WTC11 (cell line): ENCODE results near the gene TBC1D12. TPM values are rescaled to one million over a fixed set of nuclear protein-coding genes. Genes with fewer than 3 reads are reported as not detected.

Experiments used
- ATAC-seq: fragments of 200-7000 bp; cut with Tn5 transposase; 2 replicates; pipeline ENCODE4 v1.10.0; 2021; ENCODE audit warnings: mild to moderate bottlenecking, moderate library complexity
- CTCF ChIA-PET: fragments of 300-600 bp; sonication (Branson Sonifier 250); formaldehyde crosslinking; loops from one replicate; lab custom pipeline; 2021; ENCODE audit warnings: antibody characterized with exemption; lab: Charles Lee
- POLR2A ChIA-PET: fragments of 350-600 bp; sonication (Branson Sonifier 250); formaldehyde crosslinking; loops from one replicate; lab custom pipeline; 2021; ENCODE audit warnings: antibody characterized with exemption; lab: Charles Lee
- DNase-seq: peaks from one replicate; pipeline ENCODE4 v3.0.0; 2021; ENCODE audit warnings: low spot score
- H3K27ac Mint-ChIP-seq: 2 replicates; pipeline ENCODE4 v1.8.0; 2021; ENCODE audit warnings: mixed read lengths
- H3K27me3 Mint-ChIP-seq: 2 replicates; pipeline ENCODE4 v1.8.0; 2021; ENCODE audit warnings: low read depth, mild to moderate bottlenecking, moderate library complexity, mixed read lengths
- H3K36me3 Mint-ChIP-seq: 2 replicates; pipeline ENCODE4 v1.8.0; 2021; ENCODE audit warnings: mixed read lengths
- H3K4me1 Mint-ChIP-seq: 2 replicates; pipeline ENCODE4 v1.8.0; 2022; ENCODE audit warnings: mixed read lengths
- H3K4me3 Mint-ChIP-seq: 2 replicates; pipeline ENCODE4 v1.8.0; 2021; ENCODE audit warnings: mild to moderate bottlenecking, moderate library complexity, mixed read lengths
- H3K9me3 Mint-ChIP-seq: 2 replicates; pipeline ENCODE4 v1.8.0; 2021; ENCODE audit warnings: mixed read lengths
- ATF1 ChIP-seq: sonication (generic); formaldehyde crosslinking; IDR thresholded peaks from 2 replicates; pipeline ENCODE4 v1.8.1; 2023; ENCODE audit warnings: mild to moderate bottlenecking, moderate library complexity, missing genetic modification reagents
- HMGA2 ChIP-seq: fragments of 250-450 bp; sonication (Bioruptor Pico); IDR thresholded peaks from 2 replicates; pipeline ENCODE4 v1.4.0; 2021; ENCODE audit warnings: mild to moderate bottlenecking, moderate library complexity
- JUN ChIP-seq: sonication (generic); formaldehyde crosslinking; IDR thresholded peaks from 2 replicates; pipeline ENCODE4 v1.8.0; 2023; ENCODE audit warnings: mild to moderate bottlenecking, missing genetic modification reagents
- SMAD4 ChIP-seq: sonication (generic); formaldehyde crosslinking; IDR thresholded peaks from 2 replicates; pipeline ENCODE4 v1.8.0; 2022; ENCODE audit warnings: mild to moderate bottlenecking, missing genetic modification reagents
- SOX15 ChIP-seq: fragments of 250-450 bp; sonication (Bioruptor Pico); IDR thresholded peaks from 2 replicates; pipeline ENCODE4 v1.9.0; 2021; ENCODE audit warnings: mild to moderate bottlenecking
- TCF7 ChIP-seq: sonication (generic); formaldehyde crosslinking; IDR thresholded peaks from 2 replicates; pipeline ENCODE4 v1.8.0; 2022; ENCODE audit warnings: mild to moderate bottlenecking, low read depth, missing genetic modification reagents, moderate library complexity
- ZBTB21 ChIP-seq: sonication (generic); formaldehyde crosslinking; IDR thresholded peaks from 2 replicates; pipeline ENCODE4 v1.8.1; 2023; ENCODE audit warnings: mild to moderate bottlenecking, missing genetic modification reagents, borderline replicate concordance
- ZNF121 ChIP-seq: sonication (generic); formaldehyde crosslinking; IDR thresholded peaks from 2 replicates; pipeline ENCODE4 v1.8.0; 2023; ENCODE audit warnings: missing genetic modification reagents
- total RNA-seq: library from RNA; stranded (reverse); gene quantifications from 3 replicates; pipeline ENCODE4 v1.2.3, GENCODE V29; 2021
- TF ChIP-seq, protein P1 (sequence below): sonication (generic); formaldehyde crosslinking; conservative IDR thresholded peaks from 2 replicates; pipeline ENCODE4 v1.8.1; 2023; ENCODE audit warnings: mild to moderate bottlenecking, low read depth, missing genetic modification reagents, moderate library complexity
- TF ChIP-seq, protein P2 (sequence below): sonication (generic); formaldehyde crosslinking; IDR thresholded peaks from 2 replicates; pipeline ENCODE4 v1.8.1; 2022; ENCODE audit warnings: low read depth, missing genetic modification reagents, borderline replicate concordance
- TF ChIP-seq, protein P3 (sequence below): sonication (generic); formaldehyde crosslinking; IDR thresholded peaks from 2 replicates; pipeline ENCODE4 v1.8.1; 2023; ENCODE audit warnings: mild to moderate bottlenecking, missing genetic modification reagents
- TF ChIP-seq, protein P4 (sequence below): fragments of 250-450 bp; sonication (Bioruptor Pico); IDR thresholded peaks from 2 replicates; pipeline ENCODE4 v2.1.2; 2022; ENCODE audit warnings: mild to moderate bottlenecking, moderate library complexity
- TF ChIP-seq, protein P5 (sequence below): sonication (generic); formaldehyde crosslinking; IDR thresholded peaks from 2 replicates; pipeline ENCODE4 v1.8.0; 2022; ENCODE audit warnings: missing genetic modification reagents
- TF ChIP-seq, protein P6 (sequence below): fragments of 200-600 bp; IDR thresholded peaks from 2 replicates; pipeline ENCODE4 v1.8.0; 2022; ENCODE audit warnings: antibody characterized with exemption
- TF ChIP-seq, protein P7 (sequence below): sonication (generic); formaldehyde crosslinking; IDR thresholded peaks from 2 replicates; pipeline ENCODE4 v1.8.1; 2022; ENCODE audit warnings: mild to moderate bottlenecking, moderate library complexity, missing genetic modification reagents
- TF ChIP-seq, protein P8 (sequence below): fragments of 250-450 bp; sonication (Bioruptor Pico); IDR thresholded peaks from 2 replicates; pipeline ENCODE4 v1.9.0; 2021; ENCODE audit warnings: mild to moderate bottlenecking
- TF ChIP-seq, protein P9 (sequence below): sonication (generic); formaldehyde crosslinking; IDR thresholded peaks from 2 replicates; pipeline ENCODE4 v1.8.0; 2022; ENCODE audit warnings: mild to moderate bottlenecking, missing genetic modification reagents

The TBC1D12 gene
- total RNA-seq, 1 experiment from 2014 or later = 2.2 TPM

DNA sequence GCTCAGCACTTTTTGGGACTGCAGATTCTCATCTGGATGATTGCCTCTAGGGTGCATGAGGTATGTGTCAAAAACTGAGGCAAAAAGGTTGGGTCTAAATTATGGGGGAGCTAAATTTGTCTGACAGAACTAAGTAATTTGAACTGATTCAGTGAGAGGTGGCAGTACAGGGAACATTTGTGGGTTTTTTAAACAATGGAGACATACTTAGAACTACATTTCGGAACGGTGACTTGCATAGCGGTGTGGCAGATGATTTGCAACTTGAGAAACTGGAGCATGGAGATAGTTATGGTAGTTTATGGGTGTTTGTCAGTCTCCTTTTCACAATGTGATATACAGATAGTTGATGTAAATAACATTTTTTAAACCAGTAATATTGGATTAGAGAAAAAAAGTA, 14.6 kb downstream of the TBC1D12 start:
- TF ChIP-seq SMAD4 (CRISPR knock-in tag) (no peak), SOX15 (CRISPR knock-in tag) (no peak), HMGA2 (CRISPR knock-in tag) (no peak), ZBTB21 (CRISPR knock-in tag) (no peak), TCF7 (no peak), JUN (CRISPR knock-in tag) (no peak), ATF1 (CRISPR knock-in tag) (no peak), ZNF121 (CRISPR knock-in tag) (no peak)
- TF ChIP-seq, protein P1, sequence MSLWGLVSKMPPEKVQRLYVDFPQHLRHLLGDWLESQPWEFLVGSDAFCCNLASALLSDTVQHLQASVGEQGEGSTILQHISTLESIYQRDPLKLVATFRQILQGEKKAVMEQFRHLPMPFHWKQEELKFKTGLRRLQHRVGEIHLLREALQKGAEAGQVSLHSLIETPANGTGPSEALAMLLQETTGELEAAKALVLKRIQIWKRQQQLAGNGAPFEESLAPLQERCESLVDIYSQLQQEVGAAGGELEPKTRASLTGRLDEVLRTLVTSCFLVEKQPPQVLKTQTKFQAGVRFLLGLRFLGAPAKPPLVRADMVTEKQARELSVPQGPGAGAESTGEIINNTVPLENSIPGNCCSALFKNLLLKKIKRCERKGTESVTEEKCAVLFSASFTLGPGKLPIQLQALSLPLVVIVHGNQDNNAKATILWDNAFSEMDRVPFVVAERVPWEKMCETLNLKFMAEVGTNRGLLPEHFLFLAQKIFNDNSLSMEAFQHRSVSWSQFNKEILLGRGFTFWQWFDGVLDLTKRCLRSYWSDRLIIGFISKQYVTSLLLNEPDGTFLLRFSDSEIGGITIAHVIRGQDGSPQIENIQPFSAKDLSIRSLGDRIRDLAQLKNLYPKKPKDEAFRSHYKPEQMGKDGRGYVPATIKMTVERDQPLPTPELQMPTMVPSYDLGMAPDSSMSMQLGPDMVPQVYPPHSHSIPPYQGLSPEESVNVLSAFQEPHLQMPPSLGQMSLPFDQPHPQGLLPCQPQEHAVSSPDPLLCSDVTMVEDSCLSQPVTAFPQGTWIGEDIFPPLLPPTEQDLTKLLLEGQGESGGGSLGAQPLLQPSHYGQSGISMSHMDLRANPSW (CRISPR knock-in tag) = no peak
- TF ChIP-seq, protein P2, sequence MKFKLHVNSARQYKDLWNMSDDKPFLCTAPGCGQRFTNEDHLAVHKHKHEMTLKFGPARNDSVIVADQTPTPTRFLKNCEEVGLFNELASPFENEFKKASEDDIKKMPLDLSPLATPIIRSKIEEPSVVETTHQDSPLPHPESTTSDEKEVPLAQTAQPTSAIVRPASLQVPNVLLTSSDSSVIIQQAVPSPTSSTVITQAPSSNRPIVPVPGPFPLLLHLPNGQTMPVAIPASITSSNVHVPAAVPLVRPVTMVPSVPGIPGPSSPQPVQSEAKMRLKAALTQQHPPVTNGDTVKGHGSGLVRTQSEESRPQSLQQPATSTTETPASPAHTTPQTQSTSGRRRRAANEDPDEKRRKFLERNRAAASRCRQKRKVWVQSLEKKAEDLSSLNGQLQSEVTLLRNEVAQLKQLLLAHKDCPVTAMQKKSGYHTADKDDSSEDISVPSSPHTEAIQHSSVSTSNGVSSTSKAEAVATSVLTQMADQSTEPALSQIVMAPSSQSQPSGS (CRISPR knock-in tag) = no peak
- TF ChIP-seq, protein P3, sequence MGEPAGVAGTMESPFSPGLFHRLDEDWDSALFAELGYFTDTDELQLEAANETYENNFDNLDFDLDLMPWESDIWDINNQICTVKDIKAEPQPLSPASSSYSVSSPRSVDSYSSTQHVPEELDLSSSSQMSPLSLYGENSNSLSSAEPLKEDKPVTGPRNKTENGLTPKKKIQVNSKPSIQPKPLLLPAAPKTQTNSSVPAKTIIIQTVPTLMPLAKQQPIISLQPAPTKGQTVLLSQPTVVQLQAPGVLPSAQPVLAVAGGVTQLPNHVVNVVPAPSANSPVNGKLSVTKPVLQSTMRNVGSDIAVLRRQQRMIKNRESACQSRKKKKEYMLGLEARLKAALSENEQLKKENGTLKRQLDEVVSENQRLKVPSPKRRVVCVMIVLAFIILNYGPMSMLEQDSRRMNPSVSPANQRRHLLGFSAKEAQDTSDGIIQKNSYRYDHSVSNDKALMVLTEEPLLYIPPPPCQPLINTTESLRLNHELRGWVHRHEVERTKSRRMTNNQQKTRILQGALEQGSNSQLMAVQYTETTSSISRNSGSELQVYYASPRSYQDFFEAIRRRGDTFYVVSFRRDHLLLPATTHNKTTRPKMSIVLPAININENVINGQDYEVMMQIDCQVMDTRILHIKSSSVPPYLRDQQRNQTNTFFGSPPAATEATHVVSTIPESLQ (CRISPR knock-in tag) = no peak
- TF ChIP-seq, protein P4, sequence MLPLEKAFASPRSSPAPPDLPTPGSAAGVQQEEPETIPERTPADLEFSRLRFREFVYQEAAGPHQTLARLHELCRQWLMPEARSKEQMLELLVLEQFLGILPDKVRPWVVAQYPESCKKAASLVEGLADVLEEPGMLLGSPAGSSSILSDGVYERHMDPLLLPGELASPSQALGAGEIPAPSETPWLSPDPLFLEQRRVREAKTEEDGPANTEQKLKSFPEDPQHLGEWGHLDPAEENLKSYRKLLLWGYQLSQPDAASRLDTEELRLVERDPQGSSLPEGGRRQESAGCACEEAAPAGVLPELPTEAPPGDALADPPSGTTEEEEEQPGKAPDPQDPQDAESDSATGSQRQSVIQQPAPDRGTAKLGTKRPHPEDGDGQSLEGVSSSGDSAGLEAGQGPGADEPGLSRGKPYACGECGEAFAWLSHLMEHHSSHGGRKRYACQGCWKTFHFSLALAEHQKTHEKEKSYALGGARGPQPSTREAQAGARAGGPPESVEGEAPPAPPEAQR (CRISPR knock-in tag) = no peak
- TF ChIP-seq, protein P5, sequence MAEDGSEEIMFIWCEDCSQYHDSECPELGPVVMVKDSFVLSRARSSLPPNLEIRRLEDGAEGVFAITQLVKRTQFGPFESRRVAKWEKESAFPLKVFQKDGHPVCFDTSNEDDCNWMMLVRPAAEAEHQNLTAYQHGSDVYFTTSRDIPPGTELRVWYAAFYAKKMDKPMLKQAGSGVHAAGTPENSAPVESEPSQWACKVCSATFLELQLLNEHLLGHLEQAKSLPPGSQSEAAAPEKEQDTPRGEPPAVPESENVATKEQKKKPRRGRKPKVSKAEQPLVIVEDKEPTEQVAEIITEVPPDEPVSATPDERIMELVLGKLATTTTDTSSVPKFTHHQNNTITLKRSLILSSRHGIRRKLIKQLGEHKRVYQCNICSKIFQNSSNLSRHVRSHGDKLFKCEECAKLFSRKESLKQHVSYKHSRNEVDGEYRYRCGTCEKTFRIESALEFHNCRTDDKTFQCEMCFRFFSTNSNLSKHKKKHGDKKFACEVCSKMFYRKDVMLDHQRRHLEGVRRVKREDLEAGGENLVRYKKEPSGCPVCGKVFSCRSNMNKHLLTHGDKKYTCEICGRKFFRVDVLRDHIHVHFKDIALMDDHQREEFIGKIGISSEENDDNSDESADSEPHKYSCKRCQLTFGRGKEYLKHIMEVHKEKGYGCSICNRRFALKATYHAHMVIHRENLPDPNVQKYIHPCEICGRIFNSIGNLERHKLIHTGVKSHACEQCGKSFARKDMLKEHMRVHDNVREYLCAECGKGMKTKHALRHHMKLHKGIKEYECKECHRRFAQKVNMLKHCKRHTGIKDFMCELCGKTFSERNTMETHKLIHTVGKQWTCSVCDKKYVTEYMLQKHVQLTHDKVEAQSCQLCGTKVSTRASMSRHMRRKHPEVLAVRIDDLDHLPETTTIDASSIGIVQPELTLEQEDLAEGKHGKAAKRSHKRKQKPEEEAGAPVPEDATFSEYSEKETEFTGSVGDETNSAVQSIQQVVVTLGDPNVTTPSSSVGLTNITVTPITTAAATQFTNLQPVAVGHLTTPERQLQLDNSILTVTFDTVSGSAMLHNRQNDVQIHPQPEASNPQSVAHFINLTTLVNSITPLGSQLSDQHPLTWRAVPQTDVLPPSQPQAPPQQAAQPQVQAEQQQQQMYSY (CRISPR knock-in tag) = no peak
- TF ChIP-seq, protein P6, sequence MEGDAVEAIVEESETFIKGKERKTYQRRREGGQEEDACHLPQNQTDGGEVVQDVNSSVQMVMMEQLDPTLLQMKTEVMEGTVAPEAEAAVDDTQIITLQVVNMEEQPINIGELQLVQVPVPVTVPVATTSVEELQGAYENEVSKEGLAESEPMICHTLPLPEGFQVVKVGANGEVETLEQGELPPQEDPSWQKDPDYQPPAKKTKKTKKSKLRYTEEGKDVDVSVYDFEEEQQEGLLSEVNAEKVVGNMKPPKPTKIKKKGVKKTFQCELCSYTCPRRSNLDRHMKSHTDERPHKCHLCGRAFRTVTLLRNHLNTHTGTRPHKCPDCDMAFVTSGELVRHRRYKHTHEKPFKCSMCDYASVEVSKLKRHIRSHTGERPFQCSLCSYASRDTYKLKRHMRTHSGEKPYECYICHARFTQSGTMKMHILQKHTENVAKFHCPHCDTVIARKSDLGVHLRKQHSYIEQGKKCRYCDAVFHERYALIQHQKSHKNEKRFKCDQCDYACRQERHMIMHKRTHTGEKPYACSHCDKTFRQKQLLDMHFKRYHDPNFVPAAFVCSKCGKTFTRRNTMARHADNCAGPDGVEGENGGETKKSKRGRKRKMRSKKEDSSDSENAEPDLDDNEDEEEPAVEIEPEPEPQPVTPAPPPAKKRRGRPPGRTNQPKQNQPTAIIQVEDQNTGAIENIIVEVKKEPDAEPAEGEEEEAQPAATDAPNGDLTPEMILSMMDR = no peak
- TF ChIP-seq, protein P7, sequence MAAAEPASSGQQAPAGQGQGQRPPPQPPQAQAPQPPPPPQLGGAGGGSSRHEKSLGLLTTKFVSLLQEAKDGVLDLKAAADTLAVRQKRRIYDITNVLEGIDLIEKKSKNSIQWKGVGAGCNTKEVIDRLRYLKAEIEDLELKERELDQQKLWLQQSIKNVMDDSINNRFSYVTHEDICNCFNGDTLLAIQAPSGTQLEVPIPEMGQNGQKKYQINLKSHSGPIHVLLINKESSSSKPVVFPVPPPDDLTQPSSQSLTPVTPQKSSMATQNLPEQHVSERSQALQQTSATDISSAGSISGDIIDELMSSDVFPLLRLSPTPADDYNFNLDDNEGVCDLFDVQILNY (CRISPR knock-in tag) = no peak
- TF ChIP-seq, protein P8, sequence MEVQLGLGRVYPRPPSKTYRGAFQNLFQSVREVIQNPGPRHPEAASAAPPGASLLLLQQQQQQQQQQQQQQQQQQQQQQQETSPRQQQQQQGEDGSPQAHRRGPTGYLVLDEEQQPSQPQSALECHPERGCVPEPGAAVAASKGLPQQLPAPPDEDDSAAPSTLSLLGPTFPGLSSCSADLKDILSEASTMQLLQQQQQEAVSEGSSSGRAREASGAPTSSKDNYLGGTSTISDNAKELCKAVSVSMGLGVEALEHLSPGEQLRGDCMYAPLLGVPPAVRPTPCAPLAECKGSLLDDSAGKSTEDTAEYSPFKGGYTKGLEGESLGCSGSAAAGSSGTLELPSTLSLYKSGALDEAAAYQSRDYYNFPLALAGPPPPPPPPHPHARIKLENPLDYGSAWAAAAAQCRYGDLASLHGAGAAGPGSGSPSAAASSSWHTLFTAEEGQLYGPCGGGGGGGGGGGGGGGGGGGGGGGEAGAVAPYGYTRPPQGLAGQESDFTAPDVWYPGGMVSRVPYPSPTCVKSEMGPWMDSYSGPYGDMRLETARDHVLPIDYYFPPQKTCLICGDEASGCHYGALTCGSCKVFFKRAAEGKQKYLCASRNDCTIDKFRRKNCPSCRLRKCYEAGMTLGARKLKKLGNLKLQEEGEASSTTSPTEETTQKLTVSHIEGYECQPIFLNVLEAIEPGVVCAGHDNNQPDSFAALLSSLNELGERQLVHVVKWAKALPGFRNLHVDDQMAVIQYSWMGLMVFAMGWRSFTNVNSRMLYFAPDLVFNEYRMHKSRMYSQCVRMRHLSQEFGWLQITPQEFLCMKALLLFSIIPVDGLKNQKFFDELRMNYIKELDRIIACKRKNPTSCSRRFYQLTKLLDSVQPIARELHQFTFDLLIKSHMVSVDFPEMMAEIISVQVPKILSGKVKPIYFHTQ (CRISPR knock-in tag) = no peak
- TF ChIP-seq, protein P9, sequence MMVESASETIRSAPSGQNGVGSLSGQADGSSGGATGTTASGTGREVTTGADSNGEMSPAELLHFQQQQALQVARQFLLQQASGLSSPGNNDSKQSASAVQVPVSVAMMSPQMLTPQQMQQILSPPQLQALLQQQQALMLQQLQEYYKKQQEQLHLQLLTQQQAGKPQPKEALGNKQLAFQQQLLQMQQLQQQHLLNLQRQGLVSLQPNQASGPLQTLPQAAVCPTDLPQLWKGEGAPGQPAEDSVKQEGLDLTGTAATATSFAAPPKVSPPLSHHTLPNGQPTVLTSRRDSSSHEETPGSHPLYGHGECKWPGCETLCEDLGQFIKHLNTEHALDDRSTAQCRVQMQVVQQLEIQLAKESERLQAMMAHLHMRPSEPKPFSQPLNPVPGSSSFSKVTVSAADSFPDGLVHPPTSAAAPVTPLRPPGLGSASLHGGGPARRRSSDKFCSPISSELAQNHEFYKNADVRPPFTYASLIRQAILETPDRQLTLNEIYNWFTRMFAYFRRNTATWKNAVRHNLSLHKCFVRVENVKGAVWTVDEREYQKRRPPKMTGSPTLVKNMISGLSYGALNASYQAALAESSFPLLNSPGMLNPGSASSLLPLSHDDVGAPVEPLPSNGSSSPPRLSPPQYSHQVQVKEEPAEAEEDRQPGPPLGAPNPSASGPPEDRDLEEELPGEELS (CRISPR knock-in tag) = no peak
- H3K27ac Mint-ChIP-seq = no peak overlapping the region
- no peak for DNase-seq
- CTCF ChIA-PET = interaction anchor here (1.3 kb wide), 1 partner anchor 27 kb away, joined by 4 read pairs; no protein-coding TSS in a partner anchor
- H3K27me3 Mint-ChIP-seq = no peaks in the 10 kb centered on the region
- H3K4me3 Mint-ChIP-seq = no peak overlapping the region
- H3K4me1 Mint-ChIP-seq = no peaks in the 10 kb centered on the region
- H3K9me3 Mint-ChIP-seq = peaks cover 6% of the 10 kb centered on the region; the same call in 1 of the 2 replicates
- no peak for ATAC-seq
- POLR2A ChIA-PET = no interaction called here
- no peaks in the 10 kb centered on the region for H3K36me3 Mint-ChIP-seq
